Astrocyte (in vitro differentiated cells and primary cell): ENCODE measurements around the gene POU4F1. TPM values are rescaled to one million over a fixed set of nuclear protein-coding genes. Genes with fewer than 3 reads are reported as not detected.

Source experiments
- DNase-seq: peaks from one replicate; pipeline ENCODE4 v3.0.0-alpha.2; 2010; ENCODE audit warnings: low read depth
- FAIRE-seq: peaks from 2 replicates; lab custom pipeline; 2011; peaks lifted over from hg19 to GRCh38; lab: Jason Lieb, UNC
- H2AFZ ChIP-seq: 2 replicates; pipeline ENCODE4 v1.6.0; 2012; ENCODE audit warnings: low read depth, low read length, inconsistent platforms
- H3K27ac ChIP-seq: 2 replicates; pipeline ENCODE4 v1.5.1; 2011; ENCODE audit warnings: low read depth, low read length, inconsistent platforms
- H3K27me3 ChIP-seq: 2 replicates; pipeline ENCODE4 v1.6.0; 2011; ENCODE audit warnings: low read length, inconsistent platforms; ENCODE audit not compliant: insufficient read depth
- H3K36me3 ChIP-seq: 2 replicates; pipeline ENCODE4 v1.5.1; 2011; ENCODE audit warnings: low read length, inconsistent platforms; ENCODE audit not compliant: insufficient read depth
- H3K4me1 ChIP-seq: 2 replicates; pipeline ENCODE4 v1.5.1; 2011; ENCODE audit warnings: low read length, inconsistent platforms; ENCODE audit not compliant: insufficient read depth
- H3K4me2 ChIP-seq: 2 replicates; pipeline ENCODE4 v1.6.0; 2012; ENCODE audit warnings: low read length, inconsistent platforms
- H3K4me3 ChIP-seq: 2 replicates; pipeline ENCODE4 v1.5.1; 2011; ENCODE audit warnings: low read depth, mild to moderate bottlenecking, low read length, inconsistent platforms; ENCODE audit not compliant: insufficient read depth
- H3K79me2 ChIP-seq: 2 replicates; pipeline ENCODE4 v1.6.0; 2012; ENCODE audit warnings: mild to moderate bottlenecking, low read length, inconsistent platforms; ENCODE audit not compliant: insufficient read depth
- H3K9ac ChIP-seq: 2 replicates; pipeline ENCODE4 v1.6.0; 2012; ENCODE audit warnings: mild to moderate bottlenecking, low read length, inconsistent platforms
- H3K9me3 ChIP-seq: 2 replicates; pipeline ENCODE4 v1.5.1; 2012; ENCODE audit warnings: low read depth, mild to moderate bottlenecking, low read length, inconsistent platforms; ENCODE audit not compliant: insufficient read depth
- H4K20me1 ChIP-seq: 2 replicates; pipeline ENCODE4 v1.6.0; 2012; ENCODE audit warnings: low read length, inconsistent platforms; ENCODE audit not compliant: insufficient read depth
- H3K27ac Mint-ChIP-seq: one replicate; pipeline ENCODE4 v1.8.0; 2021; ENCODE audit warnings: mild to moderate bottlenecking, mixed read lengths; ENCODE audit not compliant: unreplicated experiment
- H3K27me3 Mint-ChIP-seq: one replicate; pipeline ENCODE4 v1.8.0; 2021; ENCODE audit warnings: low read depth, mixed read lengths; ENCODE audit not compliant: unreplicated experiment
- H3K36me3 Mint-ChIP-seq: one replicate; pipeline ENCODE4 v1.8.0; 2021; ENCODE audit warnings: low read depth, mixed read lengths; ENCODE audit not compliant: unreplicated experiment
- H3K4me1 Mint-ChIP-seq: one replicate; pipeline ENCODE4 v1.8.0; 2021; ENCODE audit warnings: low read depth, mixed read lengths; ENCODE audit not compliant: unreplicated experiment
- H3K4me3 Mint-ChIP-seq: one replicate; pipeline ENCODE4 v1.8.0; 2021; ENCODE audit warnings: mild to moderate bottlenecking, moderate library complexity, mixed read lengths; ENCODE audit not compliant: unreplicated experiment
- H3K9me3 Mint-ChIP-seq: one replicate; pipeline ENCODE4 v1.8.0; 2021; ENCODE audit warnings: mild to moderate bottlenecking, mixed read lengths; ENCODE audit not compliant: unreplicated experiment
- CTCF ChIP-seq: IDR thresholded peaks from 2 replicates; pipeline ENCODE4 v1.5.1; 2011; ENCODE audit warnings: low read depth, mild to moderate bottlenecking, inconsistent platforms, low read length, moderate library complexity; ENCODE audit not compliant: insufficient read depth
- EZH2 ChIP-seq: IDR thresholded peaks from 2 replicates; pipeline ENCODE4 v1.6.1; 2012; ENCODE audit warnings: mild to moderate bottlenecking, low read length, inconsistent platforms; ENCODE audit not compliant: insufficient read depth
- total RNA-seq: library from RNA; stranded (reverse); gene quantifications from 2 replicates; pipeline ENCODE4 v1.2.1, GENCODE V29; 2021

The POU4F1 gene
- total RNA-seq, 1 donor from 2014 or later, result not detected

- no peak overlapping the region for H3K4me3 ChIP-seq
- Mint-ChIP-seq H3K9me3 (peaks cover 6% of the 10 kb centered on the region), H3K36me3 (no peaks in the 10 kb centered on the region), H3K4me3 (no peak overlapping the region), H3K27me3 (peaks cover 82% of the 10 kb centered on the region), H3K4me1 (peaks cover 6% of the 10 kb centered on the region), H3K27ac (peak overlapping the region; percentile 26)
- peak overlapping the region; percentile 72 for H3K4me2 ChIP-seq
- no peak overlapping the region for H2AFZ ChIP-seq
- peaks cover 3% of the 10 kb centered on the region for H3K9me3 ChIP-seq
- peaks cover 94% of the 10 kb centered on the region for H3K27me3 ChIP-seq
- H3K36me3 ChIP-seq, result no peaks in the 10 kb centered on the region
- DNase-seq, result no peak
- FAIRE-seq, result no peak
- peak; percentile 45 for TF ChIP-seq EZH2
- no peak for TF ChIP-seq CTCF
- peaks cover 6% of the 10 kb centered on the region for H3K4me1 ChIP-seq
- no peak overlapping the region for H3K9ac ChIP-seq
- no peak overlapping the region for H3K27ac ChIP-seq
- H4K20me1 ChIP-seq, result peaks cover 6% of the 10 kb centered on the region
- no peaks in the 10 kb centered on the region for H3K79me2 ChIP-seq
Observed at GRCh38 chr13:78596736-78597601, 6.4 kb downstream of the POU4F1 start.

- Mint-ChIP-seq H3K4me1 (peaks cover 6% of the 10 kb centered on the region), H3K4me3 (no peak overlapping the region)
Observed at GRCh38 chr13:78596399-78596735, 7.0 kb downstream of the POU4F1 start.

More at GRCh38 chr13:78596399-78596735, 7.0 kb downstream of the POU4F1 start:
- FAIRE-seq (no peak), DNase-seq (no peak)
- Histone ChIP-seq H3K4me1 (peaks cover 4% of the 10 kb centered on the region), H3K27ac (no peak overlapping the region), H3K27me3 (peaks cover 92% of the 10 kb centered on the region), H3K9me3 (peaks cover 3% of the 10 kb centered on the region), H4K20me1 (peaks cover 6% of the 10 kb centered on the region), H3K79me2 (no peaks in the 10 kb centered on the region), H3K4me3 (no peak overlapping the region), H3K36me3 (no peaks in the 10 kb centered on the region), H2AFZ (no peak overlapping the region), H3K4me2 (peak overlapping the region; percentile 72), H3K9ac (no peak overlapping the region)
- Mint-ChIP-seq H3K9me3 (peaks cover 6% of the 10 kb centered on the region), H3K36me3 (no peaks in the 10 kb centered on the region), H3K27me3 (peaks cover 86% of the 10 kb centered on the region), H3K27ac (no peak overlapping the region)
- TF ChIP-seq CTCF (no peak), EZH2 (peak; percentile 71)
